ENCODE results near the gene TTLL3.
A peak's percentile ranks its signal among the peaks of the same experiment; 100 is the strongest.

Gene TTLL3

GRCh38 chr3:9807981-9808344 lies 2.1 kb upstream of the TTLL3 start:
- DNase-seq: no peak

- DNase-seq: peak; percentile 12 to 20
Measured at GRCh38 chr3:9808345-9809037, 1.6 kb upstream of the TTLL3 start.

DNA sequence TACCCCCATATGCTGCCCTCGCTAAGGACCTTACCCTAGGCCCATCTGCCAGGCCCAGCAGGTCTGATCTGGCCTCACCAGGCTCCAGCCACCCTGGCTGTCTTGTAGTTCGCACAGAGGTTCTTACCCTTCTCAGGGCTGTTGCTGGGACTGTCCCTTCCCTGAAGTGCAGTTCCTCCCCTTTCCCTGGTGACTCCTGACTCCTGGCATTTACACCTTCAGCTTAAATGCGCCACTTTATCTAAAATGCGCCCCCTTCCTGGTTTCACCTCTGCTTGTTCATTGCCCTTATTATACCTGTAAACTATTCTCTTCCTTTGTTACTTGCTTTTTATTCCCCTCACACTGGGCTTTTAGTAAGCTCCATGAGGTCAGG lies 835 bp upstream of the TTLL3 start:
- DNase-seq: no peak

DNA sequence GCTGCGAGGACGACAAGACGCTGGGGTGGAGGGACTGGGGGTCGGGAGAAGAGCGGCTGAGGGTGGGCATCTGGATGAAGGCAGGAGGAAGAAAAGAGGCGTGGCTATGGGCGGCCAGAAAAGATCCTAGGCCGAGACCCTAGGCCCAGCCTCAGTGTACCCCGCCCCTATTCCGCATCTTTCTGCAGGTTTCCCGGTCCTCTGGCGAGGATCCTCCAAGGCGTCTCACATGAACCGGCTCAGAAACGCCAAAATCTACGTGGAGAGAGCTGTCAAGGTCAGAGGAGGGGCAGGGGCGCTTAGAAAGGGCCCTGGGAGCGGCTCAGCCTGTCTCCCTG lies 340 bp downstream of the TTLL3 start:
- DNase-seq: no peak

GRCh38 chr3:9810846-9811245 lies 784 bp downstream of the TTLL3 start:
- no peak for DNase-seq

GRCh38 chr3:9812870-9813483 lies 2.9 kb downstream of the TTLL3 start:
- DNase-seq: no peak

GRCh38 chr3:9815986-9816385 lies 5.9 kb downstream of the TTLL3 start:
- DNase-seq: no peak

GRCh38 chr3:9817436-9817835 lies 7.4 kb downstream of the TTLL3 start:
- DNase-seq: no peak

GRCh38 chr3:9818666-9819335 lies 8.7 kb downstream of the TTLL3 start:
- DNase-seq: no peak

DNA sequence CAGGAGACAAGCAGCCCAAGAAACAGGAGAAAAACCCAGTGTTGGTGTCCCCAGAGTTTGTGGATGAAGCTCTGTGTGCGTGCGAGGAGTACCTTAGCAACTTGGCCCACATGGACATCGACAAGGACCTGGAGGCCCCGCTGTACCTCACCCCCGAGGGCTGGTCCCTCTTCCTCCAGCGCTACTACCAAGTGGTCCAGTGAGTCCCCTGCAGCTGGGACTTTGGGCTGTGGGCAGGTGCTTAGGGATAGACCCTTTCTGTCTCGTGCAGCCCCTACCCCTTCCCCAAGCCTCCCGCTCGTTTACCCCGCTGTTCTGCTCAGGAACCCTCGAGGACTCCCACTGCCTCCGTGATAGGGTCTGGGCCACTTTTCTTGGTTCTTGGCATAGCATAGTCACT lies 10.5 kb downstream of the TTLL3 start:
- no peak for DNase-seq

DNA sequence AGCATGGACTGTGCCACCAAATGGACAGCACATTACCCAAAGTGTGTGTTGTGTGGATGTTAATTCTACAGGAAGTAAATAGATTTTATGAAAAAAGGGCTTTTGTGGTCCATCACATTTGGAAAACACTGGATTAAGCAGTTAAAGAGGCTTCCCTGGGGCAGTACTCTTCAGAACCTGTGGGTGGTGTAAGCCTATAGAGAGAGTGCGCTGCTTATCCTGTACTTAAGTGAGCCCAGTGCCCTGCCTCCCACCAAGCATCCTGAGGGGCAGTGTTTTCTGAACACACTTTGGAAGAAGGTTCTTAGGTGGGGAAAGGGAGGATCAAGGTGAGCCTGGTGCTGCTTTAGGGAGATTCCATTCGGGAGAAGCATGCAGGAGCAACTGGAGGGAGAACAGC lies 10.9 kb downstream of the TTLL3 start:
- no peak for DNase-seq

DNA sequence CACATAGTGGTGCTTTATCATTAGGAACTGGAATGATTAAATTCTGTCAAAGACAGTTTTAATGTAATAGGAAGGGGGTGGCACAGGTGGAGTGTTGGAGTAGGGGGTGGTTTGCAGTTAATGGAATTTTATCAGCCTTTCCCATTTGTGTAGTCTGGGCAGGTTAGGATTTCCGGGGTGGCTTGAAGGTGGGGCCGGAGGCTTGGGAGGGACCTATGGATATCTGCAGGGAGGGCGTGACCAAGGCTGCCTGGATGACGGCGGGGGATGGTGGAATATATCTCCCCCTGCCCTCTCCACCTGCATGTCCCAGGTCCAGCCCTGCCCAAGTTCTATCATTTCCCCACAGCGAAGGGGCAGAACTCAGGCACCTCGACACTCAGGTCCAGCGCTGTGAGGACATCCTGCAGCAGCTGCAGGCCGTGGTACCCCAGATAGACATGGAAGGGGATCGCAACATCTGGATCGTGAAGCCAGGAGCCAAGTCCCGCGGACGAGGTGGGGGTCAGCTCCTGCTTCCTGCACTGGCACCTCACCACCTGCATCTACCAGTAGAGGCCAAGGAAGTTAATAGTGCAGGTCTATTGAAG lies 15.5 kb downstream of the TTLL3 start:
- no peak for DNase-seq

DNA sequence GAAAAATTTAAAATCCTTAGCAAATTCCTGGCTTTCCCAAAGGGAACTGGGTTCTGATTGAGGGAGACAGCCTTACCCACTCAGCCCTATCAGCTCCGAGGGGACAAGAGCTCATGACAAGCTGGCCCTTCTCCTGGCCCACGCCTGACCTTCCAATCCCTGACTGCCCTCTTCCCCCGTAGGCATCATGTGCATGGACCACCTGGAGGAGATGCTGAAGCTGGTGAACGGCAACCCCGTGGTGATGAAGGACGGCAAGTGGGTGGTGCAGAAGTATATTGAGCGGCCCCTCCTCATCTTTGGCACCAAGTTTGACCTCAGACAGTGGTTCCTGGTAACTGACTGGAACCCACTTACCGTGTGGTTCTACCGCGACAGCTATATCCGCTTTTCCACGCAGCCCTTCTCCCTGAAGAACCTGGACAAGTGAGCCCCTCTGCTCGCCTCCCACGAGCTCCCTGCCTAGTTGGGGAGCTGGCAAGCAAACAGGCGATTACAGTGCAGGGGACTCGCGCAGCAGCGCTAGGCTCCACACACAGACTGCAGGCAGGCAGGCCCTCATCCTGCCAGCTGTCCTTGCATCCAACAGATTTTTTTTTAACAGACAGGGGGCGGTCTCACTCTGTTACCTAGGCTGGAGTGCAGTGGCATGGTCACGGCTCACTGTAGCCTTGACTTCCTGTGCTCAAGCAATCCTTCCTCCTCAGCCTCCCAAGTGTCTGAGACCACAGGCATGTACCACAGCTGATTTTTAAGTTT lies 16.9 kb downstream of the TTLL3 start:
- DNase-seq: no peak

DNA sequence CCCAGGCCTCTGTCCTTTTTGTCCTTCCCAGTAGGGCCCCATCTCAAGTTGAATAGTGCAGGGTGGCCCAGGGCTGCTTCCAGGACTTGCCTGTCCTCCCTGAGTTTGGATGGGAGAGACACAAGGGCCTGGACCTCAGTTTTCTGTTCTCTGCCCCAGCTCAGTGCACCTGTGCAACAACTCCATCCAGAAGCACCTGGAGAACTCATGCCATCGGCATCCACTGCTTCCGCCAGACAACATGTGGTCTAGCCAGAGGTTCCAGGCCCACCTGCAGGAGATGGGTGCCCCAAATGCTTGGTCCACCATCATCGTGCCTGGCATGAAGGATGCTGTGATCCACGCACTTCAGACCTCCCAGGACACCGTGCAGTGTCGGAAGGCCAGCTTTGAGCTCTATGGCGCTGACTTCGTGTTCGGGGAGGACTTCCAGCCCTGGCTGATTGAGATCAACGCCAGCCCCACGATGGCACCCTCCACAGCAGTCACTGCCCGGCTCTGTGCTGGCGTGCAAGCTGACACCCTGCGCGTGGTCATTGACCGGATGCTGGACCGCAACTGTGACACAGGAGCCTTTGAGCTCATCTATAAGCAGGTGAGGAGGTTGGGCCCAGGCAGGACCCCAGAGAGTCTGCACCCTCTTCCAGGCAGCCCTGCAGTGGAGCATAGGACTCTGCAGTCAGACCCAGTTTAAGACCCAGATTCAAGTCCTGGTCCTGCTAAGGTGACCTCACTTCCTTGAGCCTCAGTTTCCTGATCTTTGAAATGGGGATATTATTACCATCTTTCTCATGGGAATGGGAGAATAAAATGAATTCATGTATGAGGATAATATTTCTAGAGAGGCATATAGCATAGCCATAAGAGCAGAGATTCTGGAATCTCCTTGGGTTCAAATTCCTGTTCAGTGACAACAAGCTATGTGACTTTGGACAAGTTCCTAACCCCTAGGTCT lies 19.0 kb downstream of the TTLL3 start:
- DNase-seq: no peak

GRCh38 chr3:9831253-9831652 lies 21.2 kb downstream of the TTLL3 start:
- DNase-seq: no peak

GRCh38 chr3:9833078-9833477 lies 23.0 kb downstream of the TTLL3 start:
- DNase-seq: no peak

DNA sequence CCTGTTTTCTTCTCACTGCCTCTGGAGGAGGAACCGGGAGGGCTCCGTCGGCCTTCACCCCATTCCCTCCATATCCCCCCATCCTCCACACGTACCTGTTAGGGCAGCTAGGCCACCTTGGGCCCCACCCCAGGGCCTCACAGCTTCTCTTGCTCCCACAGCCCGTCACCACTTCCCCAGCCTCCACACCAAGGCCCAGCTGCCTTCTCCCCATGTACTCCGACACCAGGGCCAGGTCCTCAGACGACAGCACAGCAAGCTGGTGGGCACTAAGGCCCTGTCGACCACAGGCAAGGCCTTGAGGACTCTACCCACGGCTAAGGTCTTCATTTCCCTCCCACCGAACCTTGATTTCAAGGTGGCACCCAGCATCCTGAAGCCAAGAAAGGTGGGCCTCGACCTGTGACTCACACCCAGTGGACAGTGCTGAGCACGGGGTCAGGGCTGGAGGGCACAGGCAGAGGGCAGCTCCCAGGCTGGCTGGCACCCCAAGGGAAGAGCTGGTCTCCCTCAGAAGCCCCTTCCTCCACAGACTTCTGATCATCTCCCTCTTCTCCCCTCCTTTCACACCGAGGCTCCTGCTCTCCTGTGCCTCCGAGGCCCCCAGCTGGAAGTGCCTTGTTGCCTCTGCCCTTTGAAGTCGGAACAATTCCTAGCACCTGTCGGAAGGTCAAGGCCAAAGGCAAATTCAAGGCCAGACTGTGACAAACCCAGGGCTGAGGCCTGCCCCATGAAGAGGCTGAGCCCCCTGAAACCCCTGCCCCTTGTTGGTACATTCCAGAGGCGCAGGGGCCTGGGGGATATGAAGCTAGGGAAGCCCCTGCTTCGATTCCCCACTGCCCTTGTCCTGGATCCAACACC lies 24.7 kb downstream of the TTLL3 start:
- no peak for DNase-seq

- no peak for DNase-seq
Measured at GRCh38 chr3:9837701-9838582, 27.9 kb downstream of the TTLL3 start.

DNA sequence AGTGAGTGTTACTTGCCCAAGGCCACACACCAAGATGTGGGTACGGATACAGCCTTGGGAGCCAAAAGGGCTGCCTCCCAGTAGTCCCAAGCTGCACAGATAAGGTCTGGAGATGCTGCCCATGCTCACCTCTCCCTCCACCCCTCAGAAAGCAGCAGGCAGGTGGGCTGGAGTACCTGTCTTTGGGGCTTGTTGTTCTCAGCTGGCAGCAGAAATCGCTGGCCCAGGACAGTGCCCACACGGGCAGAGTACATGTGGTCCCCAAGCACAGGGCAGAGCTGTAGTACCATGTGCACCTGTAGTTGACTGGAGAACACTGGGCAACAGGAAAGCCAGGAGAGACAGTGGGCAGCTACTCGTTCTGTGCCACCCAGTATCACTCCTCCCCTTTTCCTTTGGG lies 28.8 kb downstream of the TTLL3 start:
- DNase-seq: no peak

GRCh38 chr3:9841015-9841414 lies 31.0 kb downstream of the TTLL3 start:
- DNase-seq: no peak
